HG02610 (cell line): ENCODE measurements around the gene IL11.

Experiments
- ATAC-seq: cut with Tn5 transposase; IDR thresholded peaks from one replicate; pipeline ENCODE4 v1.9.1; 2021; ENCODE audit warnings: mild to moderate bottlenecking, moderate library complexity; ENCODE audit not compliant: unreplicated experiment

The IL11 gene

DNA sequence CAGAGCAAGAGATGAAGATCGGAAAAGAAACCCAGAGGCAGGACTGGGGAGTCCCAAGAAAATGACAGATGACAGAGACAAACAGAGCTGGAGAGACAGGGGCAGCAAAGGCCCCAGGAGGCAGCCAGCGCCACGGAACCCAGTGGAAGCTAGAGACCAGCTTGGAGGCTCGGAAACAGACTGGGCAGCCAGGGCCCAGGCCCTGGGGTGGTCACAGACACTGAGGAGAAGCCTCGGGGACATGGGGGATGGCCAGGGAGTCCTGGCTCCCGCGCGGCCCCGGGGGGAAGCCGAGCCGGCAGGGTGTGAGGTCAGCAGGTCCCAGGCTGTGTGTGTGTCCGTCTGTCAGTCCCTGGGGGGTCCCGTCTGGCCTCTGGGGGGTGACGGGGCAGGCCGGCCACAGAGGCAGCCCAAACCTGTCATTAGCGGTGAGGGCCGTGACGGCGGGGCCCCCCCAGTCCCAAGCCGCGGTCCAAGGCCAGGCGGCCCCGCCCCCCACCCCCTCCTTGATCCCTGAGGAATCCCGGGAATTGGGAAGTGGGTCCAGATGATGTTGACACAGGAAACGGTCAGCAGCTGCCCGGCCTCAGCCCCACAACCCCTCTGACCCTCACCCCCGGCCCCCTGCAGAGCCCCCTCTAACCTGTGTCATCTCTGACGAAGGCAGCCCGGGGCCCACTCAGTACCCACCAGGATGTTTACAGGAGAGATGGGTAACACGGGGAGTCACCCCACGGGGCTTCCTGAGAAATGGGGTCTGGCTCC is 3.9 kb upstream of the IL11 start:
- ATAC-seq: no peak

DNA sequence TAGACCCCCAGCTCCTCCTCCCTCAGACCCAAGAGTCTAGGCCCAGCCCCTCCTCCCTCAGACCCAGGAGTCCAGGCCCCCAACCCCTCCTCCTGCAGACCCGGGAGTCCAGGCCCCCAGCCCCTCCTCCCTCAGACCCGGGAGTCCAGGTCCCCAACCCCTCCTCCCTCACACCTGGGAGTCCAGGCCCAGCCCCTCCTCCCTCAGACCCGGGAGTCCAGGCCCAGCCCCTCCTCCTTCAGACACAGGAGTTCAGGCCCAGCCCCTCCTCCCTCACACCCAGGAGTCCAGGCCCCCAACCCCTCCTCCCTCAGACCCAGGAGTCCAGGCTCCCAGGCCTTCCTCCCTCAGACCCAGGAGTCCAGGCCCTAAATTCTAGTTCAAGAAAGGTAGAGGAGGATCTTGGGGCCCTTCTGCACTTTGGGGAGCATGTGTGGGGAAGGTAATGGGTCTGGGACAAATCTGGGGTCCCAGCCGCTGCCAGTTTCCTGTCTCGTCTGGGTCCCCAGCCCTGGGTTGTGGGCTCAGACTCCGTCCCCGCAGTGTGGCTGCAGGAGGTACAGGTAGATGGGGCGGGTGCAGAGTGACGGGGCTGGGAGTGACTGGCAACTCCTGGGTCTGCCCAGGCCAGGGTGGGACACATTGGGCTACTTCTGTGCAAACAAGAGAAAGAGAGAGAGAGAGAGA is 3.2 kb upstream of the IL11 start:
- ATAC-seq: no peak

GRCh38 chr19:55372316-55373081 is 2.2 kb upstream of the IL11 start:
- no peak for ATAC-seq

- ATAC-seq: no peak
These were observed 484 bp downstream of the IL11 start for GRCh38 chr19:55369653-55370304.

GRCh38 chr19:55368701-55369563 is 1.3 kb downstream of the IL11 start:
- no peak for ATAC-seq

- no peak for ATAC-seq
These were observed 2.2 kb downstream of the IL11 start for GRCh38 chr19:55368106-55368505.

GRCh38 chr19:55366790-55367189 is 3.5 kb downstream of the IL11 start:
- ATAC-seq: no peak

DNA sequence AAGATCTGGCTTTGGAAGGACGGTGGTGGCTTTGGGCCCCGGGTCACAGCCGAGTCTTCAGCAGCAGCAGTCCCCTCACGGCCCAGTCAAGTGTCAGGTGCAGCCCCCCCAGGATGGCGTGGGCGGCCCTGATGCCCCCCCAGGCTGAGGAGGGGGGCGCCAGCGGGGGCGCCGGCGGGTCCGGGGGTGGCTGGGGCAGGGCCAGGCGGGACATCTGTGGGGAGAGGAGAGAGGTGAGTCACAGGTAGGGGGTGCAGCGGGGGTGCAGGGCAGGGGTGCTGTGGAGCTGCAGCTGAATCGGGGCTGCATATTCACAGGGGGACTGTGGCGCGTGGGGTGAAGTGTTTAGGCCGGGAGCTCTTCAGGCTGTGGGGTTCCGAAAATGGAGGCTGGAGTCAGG is 4.3 kb downstream of the IL11 start:
- no peak for ATAC-seq

GRCh38 chr19:55365245-55365644 is 5.0 kb downstream of the IL11 start:
- ATAC-seq: no peak

DNA sequence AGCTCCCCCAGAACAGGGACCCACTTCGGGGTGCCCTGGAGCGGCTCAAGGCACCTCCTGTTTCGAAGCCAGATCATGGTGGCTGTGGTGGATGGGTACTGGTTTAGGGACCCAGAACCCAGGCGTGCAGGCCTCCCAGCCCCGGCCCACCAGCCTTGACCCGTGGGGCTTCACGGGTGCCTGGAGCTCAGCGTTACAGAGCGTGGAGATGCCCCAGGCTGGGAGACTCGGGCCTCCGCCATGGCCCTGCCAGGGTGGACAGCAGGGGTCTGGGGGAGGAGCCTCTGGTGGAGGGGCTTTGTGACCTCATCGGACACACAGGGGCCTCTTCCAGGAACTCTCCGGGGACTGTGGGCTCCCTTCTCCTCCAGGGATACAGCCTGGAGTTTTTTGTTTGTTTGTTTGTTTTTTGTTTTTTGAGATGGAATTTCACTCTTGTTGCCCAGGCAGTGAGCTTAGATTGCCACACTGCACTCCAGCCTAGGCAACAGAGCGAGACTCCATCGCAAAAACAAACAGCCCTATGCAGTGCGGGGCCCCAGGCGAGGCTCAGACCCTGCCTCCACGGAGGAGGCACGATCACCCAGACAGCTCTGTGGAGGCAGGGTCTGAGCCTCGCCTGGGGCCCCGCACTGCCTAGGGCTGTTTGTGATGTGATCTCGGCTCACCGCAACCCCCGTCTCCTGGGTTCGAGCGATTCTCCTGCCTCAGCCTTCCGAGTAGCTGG is 7.1 kb downstream of the IL11 start, which contains the start of gene GARIN5B:
TSS of gene GARIN5B (minus strand) at position 271 of the 727 bp plus-strand sequence. CDS start at position 77, 194 bp downstream.
- no peak for ATAC-seq

DNA sequence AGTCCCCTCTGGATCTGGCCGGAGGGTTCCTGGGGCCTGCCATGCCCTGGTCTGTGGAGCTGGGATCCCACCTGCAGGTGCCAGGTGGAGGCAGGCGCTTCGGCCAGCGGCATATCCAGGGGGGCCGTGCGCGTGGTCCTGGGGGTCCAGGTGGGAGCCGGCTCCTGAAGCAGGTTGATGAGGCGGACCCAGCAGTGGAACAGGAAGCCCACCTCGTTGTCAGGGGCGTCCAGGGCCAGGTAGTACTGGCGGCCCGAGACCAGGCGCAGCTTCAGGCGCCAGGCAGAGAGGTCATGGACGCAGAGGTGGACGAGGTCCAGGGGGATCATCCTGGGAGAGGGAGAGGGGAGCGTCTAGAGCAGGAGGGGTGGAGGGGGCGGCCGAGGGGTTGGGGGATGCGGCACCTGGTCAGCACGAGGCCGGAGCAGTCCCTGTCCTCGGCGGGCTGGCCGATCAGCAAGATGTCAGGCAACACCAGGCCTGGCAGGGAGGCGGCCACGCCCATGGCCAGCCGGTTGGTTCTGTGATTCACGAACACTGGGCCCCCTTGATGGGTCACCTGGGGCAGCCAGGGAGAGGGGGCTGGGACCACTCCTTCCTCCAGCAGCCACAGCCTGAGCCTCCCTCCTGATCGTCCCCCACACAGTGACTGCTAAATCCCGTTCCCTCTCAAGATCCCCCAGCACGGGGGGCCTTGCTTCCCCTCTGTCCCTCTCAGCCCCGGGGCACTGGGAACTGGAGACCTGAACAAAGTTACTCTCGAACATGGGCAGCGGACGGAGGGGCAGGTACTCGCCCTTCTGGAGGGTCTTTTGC is 7.9 kb downstream of the IL11 start:
- ATAC-seq: no peak

GRCh38 chr19:55360902-55361301 is 9.4 kb downstream of the IL11 start:
- ATAC-seq: no peak

DNA sequence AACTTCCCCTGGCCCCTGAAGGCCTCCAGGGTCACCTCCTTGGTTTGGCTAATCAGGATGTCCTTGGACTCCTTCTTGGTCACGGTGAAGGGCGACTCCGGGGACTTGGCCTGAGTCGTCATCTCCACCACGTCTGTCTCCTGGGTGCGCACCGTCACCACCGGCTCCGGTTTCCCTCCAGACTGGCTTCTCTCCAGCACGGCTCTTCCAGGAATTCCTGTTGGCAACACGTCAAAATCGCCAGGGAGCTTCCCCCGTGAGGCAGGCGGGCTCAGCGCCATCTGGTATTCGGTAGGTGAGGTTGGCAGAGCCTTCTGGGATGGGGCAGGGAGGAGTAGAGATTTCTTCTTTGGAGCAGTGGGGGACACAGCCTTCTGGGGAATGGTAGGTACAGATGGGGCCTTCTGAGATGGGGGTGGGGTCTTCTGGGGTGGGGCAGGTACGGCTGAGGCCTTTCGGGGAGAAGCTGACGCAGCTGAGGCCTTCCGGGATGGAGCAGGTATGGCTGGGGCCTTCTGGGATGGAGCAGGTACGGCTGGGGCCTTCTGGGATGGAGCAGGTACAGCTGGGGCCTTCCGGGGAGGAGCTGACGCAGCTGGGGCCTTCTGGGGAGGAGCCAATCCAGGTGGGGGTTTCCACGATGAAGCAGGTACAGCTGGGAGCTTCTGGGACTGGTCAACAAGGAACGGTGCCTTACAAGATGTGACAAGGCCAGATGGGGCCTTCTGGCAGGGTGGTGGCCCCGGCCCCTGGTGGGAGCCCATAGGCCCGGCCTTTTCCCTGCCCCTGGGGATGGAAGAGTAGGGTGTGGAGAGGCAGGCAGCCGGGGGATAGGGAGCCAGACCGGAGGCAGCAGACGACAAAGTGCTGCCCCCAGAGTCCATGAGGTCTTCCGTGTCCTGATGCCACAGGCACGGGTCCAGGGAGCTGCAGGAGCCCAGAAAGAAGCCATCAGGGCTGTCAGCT is 11.0 kb downstream of the IL11 start:
- ATAC-seq: no peak

DNA sequence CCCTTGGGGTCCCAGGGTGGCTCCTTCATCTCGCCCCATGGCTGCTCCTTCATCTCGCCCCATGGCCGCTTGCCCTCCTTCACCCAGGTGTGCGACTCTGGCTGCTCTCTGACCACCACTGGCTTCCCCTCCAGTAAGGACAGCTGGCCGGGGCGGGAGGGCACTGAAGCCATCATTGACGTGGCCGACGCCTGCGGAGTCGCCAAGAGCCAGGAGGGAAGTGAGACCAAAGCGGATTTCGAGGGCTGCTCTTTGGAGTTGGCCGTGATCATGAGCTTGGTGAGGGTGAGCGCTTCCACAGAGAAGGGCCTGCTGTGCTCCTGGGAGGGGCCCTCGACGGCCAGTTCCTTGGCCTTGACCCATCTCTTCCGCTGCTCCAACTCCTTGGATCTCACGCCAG is 11.8 kb downstream of the IL11 start:
- no peak for ATAC-seq

DNA sequence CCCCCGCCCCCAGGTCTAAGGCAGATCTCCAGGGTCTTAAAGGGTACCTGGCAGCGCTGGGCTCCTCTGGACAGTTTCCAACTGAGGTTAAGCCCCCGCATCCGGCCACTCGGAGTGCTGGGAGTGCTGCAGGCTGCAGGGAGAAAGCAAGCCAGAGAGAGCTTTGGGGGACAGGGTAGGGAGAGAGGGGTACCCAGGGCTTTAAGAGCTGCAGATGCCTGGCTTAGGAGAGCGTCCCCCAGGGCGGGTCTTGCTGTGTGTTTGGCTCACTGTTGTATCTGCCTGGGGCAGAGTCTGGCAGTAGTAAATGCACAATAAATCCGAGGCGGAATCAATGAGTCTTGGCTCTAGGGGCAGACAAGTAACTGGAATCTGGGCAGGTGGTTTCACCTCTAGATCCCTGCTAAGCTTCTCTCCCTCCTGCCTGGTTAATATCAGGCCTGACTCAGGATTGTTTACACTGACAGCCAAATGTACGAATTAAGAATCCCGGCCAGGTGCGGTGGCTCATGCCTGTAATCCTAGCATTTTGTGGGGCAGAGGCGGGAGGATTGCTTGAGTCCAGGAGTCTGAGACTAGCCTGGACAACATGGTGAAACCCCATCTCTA is 14.9 kb downstream of the IL11 start:
- ATAC-seq: no peak

DNA sequence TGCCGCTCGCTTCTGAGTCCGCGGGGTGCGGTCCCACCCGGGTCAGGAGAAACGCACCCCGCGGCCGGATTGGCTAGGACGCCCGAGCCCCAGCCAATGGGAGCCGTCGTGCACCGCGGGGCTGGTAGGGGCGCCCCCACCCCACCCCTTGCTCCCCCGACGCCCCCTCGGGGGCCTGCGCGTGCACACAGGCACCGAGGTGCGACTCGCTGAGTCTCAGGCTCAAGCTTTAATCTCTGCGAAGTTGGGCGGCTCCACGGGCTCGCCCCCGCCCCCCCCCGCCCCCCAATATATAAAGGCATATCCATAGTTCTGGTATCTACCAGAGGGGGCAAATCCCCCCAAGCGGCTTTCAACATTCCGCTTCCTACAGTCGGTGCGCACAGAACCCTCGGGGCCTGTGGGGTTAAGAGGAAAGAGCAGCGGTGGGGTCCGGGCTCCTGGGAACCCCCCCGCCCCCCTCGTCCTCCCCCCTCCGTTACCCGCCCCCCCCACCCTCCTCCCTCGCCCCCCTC is 15.5 kb downstream of the IL11 start, which contains the start of gene COX6B2:
TSS of gene COX6B2 (minus strand) at position 22 of the 515 bp plus-strand sequence. CDS start 198 bp downstream, outside the sequence.
- ATAC-seq: no peak
